Measurements from ENCODE around the gene CHRM4. TPM values are rescaled to one million over a fixed set of nuclear protein-coding genes. Genes with fewer than 3 reads are reported as not detected.

Gene CHRM4
- polyA plus RNA-seq (2013): 0.59 TPM

DNA sequence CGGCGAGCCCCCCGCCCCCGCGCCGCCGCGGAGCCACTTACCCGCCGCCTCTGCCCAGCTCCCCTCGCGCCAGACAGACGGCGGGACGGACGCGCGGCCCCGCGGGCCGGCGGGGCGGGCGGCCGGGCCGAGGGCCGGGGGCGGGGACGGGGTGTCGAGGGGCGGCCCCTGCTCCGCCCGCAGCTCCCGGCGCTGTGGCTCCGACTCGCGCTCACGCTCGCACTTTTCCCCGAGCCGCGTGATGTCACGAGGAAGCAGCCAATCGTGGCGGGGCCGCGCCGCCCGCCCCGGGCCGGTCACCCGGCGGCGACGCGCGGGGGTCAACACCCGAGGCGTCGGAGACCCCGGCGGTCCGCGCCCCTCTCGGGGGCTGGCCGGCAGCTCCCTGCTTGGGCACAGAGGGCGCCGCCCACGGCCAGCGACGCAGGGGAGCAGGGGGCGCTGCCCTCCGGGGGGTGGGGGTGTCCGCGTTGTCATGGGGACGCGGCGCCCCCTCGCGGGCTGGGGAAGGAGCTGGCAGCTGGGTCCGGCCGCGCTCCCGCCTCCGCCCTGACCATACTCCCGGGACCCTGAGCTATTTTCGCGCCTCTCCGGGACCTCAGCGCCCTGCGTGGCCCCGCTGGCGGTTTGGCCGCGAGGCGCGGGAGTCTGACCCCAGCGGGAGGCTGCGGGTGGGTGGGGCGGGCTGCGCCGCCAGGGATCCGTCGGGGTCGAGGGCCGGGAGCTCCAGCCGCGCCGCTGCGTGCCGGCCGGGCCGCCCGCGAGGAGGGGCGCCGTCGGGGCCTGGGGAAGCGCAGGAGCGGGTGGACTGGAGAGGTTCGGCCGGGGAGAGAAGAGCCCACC is at the start of gene CHRM4:
Gene CHRM4, minus strand, starts transcription at position 199 of the 843 bp plus-strand sequence. CDS start 5,219 bp downstream, outside the sequence.
- Histone ChIP-seq H3K4me3 (ENCODE audit: control insufficient read depth in 1 of 7, extremely low read depth in 1 of 7, insufficient read depth in 4 of 7, low read depth in 2 of 7, low read length in 6 of 7) (peak within 1 kb of the TSS; percentile 26 to 64 (median 57)), H3K9me3 (ENCODE audit: control extremely low read depth in 1 of 5, control insufficient read depth in 4 of 5, insufficient read depth in 2 of 5, low read depth in 1 of 5, low read length in 4 of 5) (no peaks in the 10 kb centered on the region), H3K27me3 (replicated peaks in 2 of 5; ENCODE audit: control insufficient read depth in 4 of 5, insufficient read depth in 5 of 5, low read length in 4 of 5) (peaks cover 0 to 62% (median 23%) of the 10 kb centered on the region in 5 experiments), H3K36me3 (ENCODE audit: control insufficient read depth in 4 of 4, insufficient read depth in 4 of 4, low read length in 3 of 4) (peaks cover 0 to 10% (median 6%) of the 10 kb centered on the region in 4 experiments), H3K27ac (ENCODE audit: insufficient read depth in 1 of 2, low read depth in 1 of 2, low read length in 2 of 2, poor library complexity in 1 of 2, severe bottlenecking in 2 of 2) (no peak within 1 kb of the TSS), H3K4me1 (ENCODE audit: control extremely low read depth in 1 of 4, control insufficient read depth in 4 of 4, insufficient read depth in 4 of 4, low read length in 3 of 4) (peaks cover 0 to 61% (median 55%) of the 10 kb centered on the region in 4 experiments)
- ChIA-PET CTCF (interaction anchor here (1.2 to 9.3 kb wide), 3 partner anchors 11 to 40 kb away, joined by 4 to 52 read pairs (median 5); no protein-coding TSS in a partner anchor), POLR2A (no interaction called here)
- WGBS (ENCODE audit: insufficient coverage): under 1% methylated on average over 84 of the region's 123 CpGs
- peak in 1 of 3 donors; percentile 31 for DNase-seq

DNA sequence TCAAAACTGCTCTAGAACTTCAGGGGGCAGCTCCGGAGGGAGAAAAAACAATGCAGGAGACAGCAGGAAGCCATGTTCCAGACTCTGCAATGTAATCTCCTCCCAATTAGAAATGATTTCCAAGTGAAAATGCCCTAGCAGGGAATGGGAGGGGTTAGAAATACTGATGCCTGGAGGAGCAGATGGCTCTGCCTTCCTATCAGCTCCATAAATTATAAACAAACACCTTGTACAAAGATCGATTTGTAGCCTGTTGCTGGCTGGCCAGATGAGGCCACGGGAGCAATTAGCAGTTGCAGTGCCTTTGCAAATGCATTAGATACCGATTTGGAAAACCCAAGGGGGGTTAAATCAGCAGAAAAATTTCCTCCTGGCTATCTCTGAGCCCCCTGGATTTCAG is 46.6 kb upstream of the CHRM4 start:
- POLR2A ChIA-PET: no interaction called here
- Histone ChIP-seq H3K27ac (ENCODE audit: insufficient read depth in 1 of 2, low read depth in 1 of 2, low read length in 2 of 2, poor library complexity in 1 of 2, severe bottlenecking in 2 of 2) (no peak overlapping the region), H3K36me3 (ENCODE audit: control insufficient read depth in 4 of 4, insufficient read depth in 4 of 4, low read length in 3 of 4) (peaks cover 5 to 33% (median 23%) of the 10 kb centered on the region in 4 experiments), H3K27me3 (replicated peaks in 2 of 5; ENCODE audit: control insufficient read depth in 4 of 5, insufficient read depth in 5 of 5, low read length in 4 of 5) (no peaks in the 10 kb centered on the region), H3K4me1 (ENCODE audit: control extremely low read depth in 1 of 4, control insufficient read depth in 4 of 4, insufficient read depth in 4 of 4, low read length in 3 of 4) (no peaks in the 10 kb centered on the region), H3K4me3 (ENCODE audit: control insufficient read depth in 1 of 7, extremely low read depth in 1 of 7, insufficient read depth in 4 of 7, low read depth in 2 of 7, low read length in 6 of 7) (no peak overlapping the region), H3K9me3 (ENCODE audit: control extremely low read depth in 1 of 5, control insufficient read depth in 4 of 5, insufficient read depth in 2 of 5, low read depth in 1 of 5, low read length in 4 of 5) (no peaks in the 10 kb centered on the region)
- 90% methylated on average over 4 of the region's 4 CpGs for WGBS (ENCODE audit: insufficient coverage)
- CTCF ChIA-PET: interaction anchor here (1.1 to 1.7 kb wide), 3 partner anchors 16 to 91 kb away, joined by 3 to 4 read pairs (median 4); no protein-coding TSS in a partner anchor
- no peak for DNase-seq

DNA sequence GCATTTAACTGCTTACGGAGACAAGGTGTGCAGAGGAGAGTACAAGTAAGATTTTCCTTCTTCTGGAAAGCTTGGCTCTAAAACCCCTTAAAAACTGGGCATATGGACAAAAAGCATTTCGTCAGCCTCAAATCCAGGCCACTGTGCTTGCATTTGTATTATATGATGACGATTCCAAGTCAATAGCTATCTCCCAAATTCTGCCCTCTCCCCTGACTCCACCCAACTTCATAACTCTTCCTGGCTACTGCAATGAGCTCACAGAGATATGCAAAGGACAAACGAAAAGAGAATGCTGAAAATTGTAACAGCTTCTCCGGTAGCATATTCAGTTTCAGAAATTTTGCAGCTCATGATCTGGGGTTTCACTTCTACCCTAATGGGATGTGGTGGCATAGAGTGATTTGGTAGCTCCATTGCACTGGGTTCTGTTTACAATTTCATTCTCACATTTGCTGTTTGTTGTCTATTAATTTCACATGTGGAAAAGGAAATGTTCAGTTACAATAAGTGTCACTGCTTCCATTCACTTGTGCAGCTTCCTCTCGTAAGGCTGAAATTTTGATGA is 45.6 kb upstream of the CHRM4 start:
- H3K27ac ChIP-seq (ENCODE audit: insufficient read depth in 1 of 2, low read depth in 1 of 2, low read length in 2 of 2, poor library complexity in 1 of 2, severe bottlenecking in 2 of 2): no peak overlapping the region
- no peaks in the 10 kb centered on the region for H3K9me3 ChIP-seq (ENCODE audit: control extremely low read depth in 1 of 5, control insufficient read depth in 4 of 5, insufficient read depth in 2 of 5, low read depth in 1 of 5, low read length in 4 of 5)
- DNase-seq: no peak
- peaks cover 4 to 33% (median 25%) of the 10 kb centered on the region in 4 experiments for H3K36me3 ChIP-seq (ENCODE audit: control insufficient read depth in 4 of 4, insufficient read depth in 4 of 4, low read length in 3 of 4)
- 95% methylated on average over 4 of the region's 6 CpGs for WGBS (ENCODE audit: insufficient coverage)
- no peaks in the 10 kb centered on the region for H3K27me3 ChIP-seq (replicated peaks in 2 of 5; ENCODE audit: control insufficient read depth in 4 of 5, insufficient read depth in 5 of 5, low read length in 4 of 5)
- ChIA-PET POLR2A (no interaction called here), CTCF (interaction anchor here (0.7 to 2.6 kb wide), 3 partner anchors 14 to 52 kb away, joined by 3 to 9 read pairs (median 4); no protein-coding TSS in a partner anchor)
- no peak overlapping the region for H3K4me3 ChIP-seq (ENCODE audit: control insufficient read depth in 1 of 7, extremely low read depth in 1 of 7, insufficient read depth in 4 of 7, low read depth in 2 of 7, low read length in 6 of 7)
- no peaks in the 10 kb centered on the region for H3K4me1 ChIP-seq (ENCODE audit: control extremely low read depth in 1 of 4, control insufficient read depth in 4 of 4, insufficient read depth in 4 of 4, low read length in 3 of 4)

DNA sequence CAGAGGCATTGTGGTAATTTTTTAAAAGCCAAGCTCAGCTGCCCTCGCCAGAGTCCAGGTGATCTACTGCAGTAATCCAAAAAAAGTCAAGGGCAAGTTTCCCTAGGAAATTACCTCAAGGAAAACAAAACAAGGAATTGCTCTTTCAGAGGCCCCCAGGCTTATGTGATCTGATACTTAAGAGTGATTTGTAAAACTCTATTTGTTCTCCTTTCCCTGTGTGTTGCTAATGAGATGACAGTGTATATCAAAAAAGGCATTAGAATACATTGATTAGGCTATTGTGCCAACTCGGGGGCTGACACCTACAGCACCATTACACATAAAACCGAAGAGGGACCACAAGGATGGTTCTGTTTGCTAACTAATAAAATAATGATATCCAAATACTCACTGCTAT is 44.5 kb upstream of the CHRM4 start:
- H3K27ac ChIP-seq (ENCODE audit: insufficient read depth in 1 of 2, low read depth in 1 of 2, low read length in 2 of 2, poor library complexity in 1 of 2, severe bottlenecking in 2 of 2): no peak overlapping the region
- DNase-seq: no peak
- H3K9me3 ChIP-seq (ENCODE audit: control extremely low read depth in 1 of 5, control insufficient read depth in 4 of 5, insufficient read depth in 2 of 5, low read depth in 1 of 5, low read length in 4 of 5): no peaks in the 10 kb centered on the region
- 100% methylated on average over 1 of the region's 3 CpGs for WGBS (ENCODE audit: insufficient coverage)
- H3K36me3 ChIP-seq (ENCODE audit: control insufficient read depth in 4 of 4, insufficient read depth in 4 of 4, low read length in 3 of 4): peaks cover 4 to 36% (median 25%) of the 10 kb centered on the region in 4 experiments
- ChIA-PET CTCF (interaction anchor here (2.6 kb wide), 1 partner anchor 15 kb away, joined by 9 read pairs; no protein-coding TSS in a partner anchor), POLR2A (no interaction called here)
- H3K4me1 ChIP-seq (ENCODE audit: control extremely low read depth in 1 of 4, control insufficient read depth in 4 of 4, insufficient read depth in 4 of 4, low read length in 3 of 4): no peaks in the 10 kb centered on the region
- H3K4me3 ChIP-seq (ENCODE audit: control insufficient read depth in 1 of 7, extremely low read depth in 1 of 7, insufficient read depth in 4 of 7, low read depth in 2 of 7, low read length in 6 of 7): no peak overlapping the region
- no peaks in the 10 kb centered on the region for H3K27me3 ChIP-seq (replicated peaks in 2 of 5; ENCODE audit: control insufficient read depth in 4 of 5, insufficient read depth in 5 of 5, low read length in 4 of 5)

DNA sequence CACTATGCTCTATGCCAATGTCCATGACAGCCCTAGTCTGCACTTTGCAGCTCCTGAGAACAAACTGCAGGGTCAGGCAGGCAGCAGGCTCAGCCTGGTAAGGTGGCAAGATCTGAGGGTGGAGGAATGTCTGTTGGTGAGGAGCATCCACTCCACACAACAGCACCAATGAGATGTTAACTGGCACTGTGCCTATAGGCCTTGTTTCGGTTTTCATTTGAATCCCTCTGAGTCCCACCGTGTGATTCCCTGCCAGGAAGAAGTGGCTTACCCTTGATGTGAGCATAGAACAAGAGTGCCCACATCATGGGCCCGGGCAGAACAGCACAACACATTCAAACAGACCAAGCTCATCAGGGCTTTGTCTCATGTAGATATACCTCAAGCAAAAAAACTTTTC is 44.1 kb upstream of the CHRM4 start:
- ChIA-PET CTCF (interaction anchor here (1.1 to 2.6 kb wide), 3 partner anchors 16 to 94 kb away, joined by 3 to 9 read pairs (median 3); no protein-coding TSS in a partner anchor), POLR2A (no interaction called here)
- no peak overlapping the region for H3K4me3 ChIP-seq (ENCODE audit: control insufficient read depth in 1 of 7, extremely low read depth in 1 of 7, insufficient read depth in 4 of 7, low read depth in 2 of 7, low read length in 6 of 7)
- WGBS (ENCODE audit: insufficient coverage): 92% methylated on average over 3 of the region's 3 CpGs
- peaks cover 4 to 37% (median 30%) of the 10 kb centered on the region in 4 experiments for H3K36me3 ChIP-seq (ENCODE audit: control insufficient read depth in 4 of 4, insufficient read depth in 4 of 4, low read length in 3 of 4)
- H3K4me1 ChIP-seq (ENCODE audit: control extremely low read depth in 1 of 4, control insufficient read depth in 4 of 4, insufficient read depth in 4 of 4, low read length in 3 of 4): no peaks in the 10 kb centered on the region
- H3K27me3 ChIP-seq (replicated peaks in 2 of 5; ENCODE audit: control insufficient read depth in 4 of 5, insufficient read depth in 5 of 5, low read length in 4 of 5): no peaks in the 10 kb centered on the region
- no peak for DNase-seq
- H3K27ac ChIP-seq (ENCODE audit: insufficient read depth in 1 of 2, low read depth in 1 of 2, low read length in 2 of 2, poor library complexity in 1 of 2, severe bottlenecking in 2 of 2): no peak overlapping the region
- no peaks in the 10 kb centered on the region for H3K9me3 ChIP-seq (ENCODE audit: control extremely low read depth in 1 of 5, control insufficient read depth in 4 of 5, insufficient read depth in 2 of 5, low read depth in 1 of 5, low read length in 4 of 5)

DNA sequence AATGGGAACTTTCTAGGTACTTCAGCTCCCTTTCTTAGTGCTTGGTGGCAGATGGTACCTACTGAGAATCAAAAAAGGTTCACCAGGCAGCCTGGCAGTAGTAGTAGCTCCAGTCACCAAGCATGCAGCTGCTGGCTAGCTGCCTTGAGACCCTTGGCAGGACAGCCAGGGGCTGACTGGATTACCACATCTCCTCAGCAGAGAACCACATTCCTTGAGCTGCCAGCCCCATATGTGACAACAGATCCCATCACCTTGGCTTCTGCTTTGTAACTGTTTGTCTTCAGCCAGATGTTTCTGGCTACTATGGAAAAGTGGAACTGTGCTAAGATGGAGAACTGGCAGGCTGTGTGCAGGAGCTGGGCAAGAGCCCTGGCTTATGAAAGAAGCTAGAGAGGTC is 39.6 kb upstream of the CHRM4 start:
- Histone ChIP-seq H3K36me3 (ENCODE audit: control insufficient read depth in 4 of 4, insufficient read depth in 4 of 4, low read length in 3 of 4) (peaks cover 2 to 48% (median 36%) of the 10 kb centered on the region in 4 experiments), H3K27me3 (replicated peaks in 2 of 5; ENCODE audit: control insufficient read depth in 4 of 5, insufficient read depth in 5 of 5, low read length in 4 of 5) (no peaks in the 10 kb centered on the region), H3K4me1 (ENCODE audit: control extremely low read depth in 1 of 4, control insufficient read depth in 4 of 4, insufficient read depth in 4 of 4, low read length in 3 of 4) (no peaks in the 10 kb centered on the region), H3K27ac (ENCODE audit: insufficient read depth in 1 of 2, low read depth in 1 of 2, low read length in 2 of 2, poor library complexity in 1 of 2, severe bottlenecking in 2 of 2) (no peak overlapping the region), H3K4me3 (ENCODE audit: control insufficient read depth in 1 of 7, extremely low read depth in 1 of 7, insufficient read depth in 4 of 7, low read depth in 2 of 7, low read length in 6 of 7) (no peak overlapping the region), H3K9me3 (ENCODE audit: control extremely low read depth in 1 of 5, control insufficient read depth in 4 of 5, insufficient read depth in 2 of 5, low read depth in 1 of 5, low read length in 4 of 5) (no peaks in the 10 kb centered on the region)
- no peak for DNase-seq
- CTCF ChIA-PET: interaction anchor here (0.7 to 1.6 kb wide), 5 partner anchors 15 to 109 kb away, joined by 3 to 4 read pairs (median 3); no protein-coding TSS in a partner anchor
- POLR2A ChIA-PET: interaction anchor here (0.6 to 0.7 kb wide), 2 partner anchors 36 to 187 kb away, joined by 3 read pairs; no protein-coding TSS in a partner anchor

DNA sequence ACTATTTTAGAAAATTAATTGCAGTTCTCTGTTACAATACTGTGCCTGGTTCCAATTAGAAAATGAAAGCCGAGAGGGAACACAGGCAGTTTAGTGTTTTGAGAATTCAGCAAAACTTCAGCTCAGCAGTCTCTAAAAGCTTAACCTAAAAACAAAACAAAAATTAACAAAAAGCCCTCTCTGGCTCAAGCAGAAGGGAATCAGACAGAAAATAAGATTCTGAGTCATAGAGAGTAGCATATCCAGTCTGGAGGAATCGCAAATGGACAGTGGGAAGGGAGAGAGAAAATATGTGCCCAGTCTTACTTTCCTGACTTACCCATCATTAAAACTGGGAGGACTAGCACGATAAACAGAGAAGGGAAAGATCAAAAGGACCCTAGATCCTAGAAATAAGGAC is 38.1 kb upstream of the CHRM4 start:
- CTCF ChIA-PET: no interaction called here

More for the DNA sequence above, 38.1 kb upstream of the CHRM4 start:
- 100% methylated on average over 1 of the region's 3 CpGs for WGBS (ENCODE audit: insufficient coverage)
- Histone ChIP-seq H3K4me3 (ENCODE audit: control insufficient read depth in 1 of 7, extremely low read depth in 1 of 7, insufficient read depth in 4 of 7, low read depth in 2 of 7, low read length in 6 of 7) (no peak overlapping the region), H3K27ac (ENCODE audit: insufficient read depth in 1 of 2, low read depth in 1 of 2, low read length in 2 of 2, poor library complexity in 1 of 2, severe bottlenecking in 2 of 2) (no peak overlapping the region), H3K27me3 (replicated peaks in 2 of 5; ENCODE audit: control insufficient read depth in 4 of 5, insufficient read depth in 5 of 5, low read length in 4 of 5) (no peaks in the 10 kb centered on the region), H3K4me1 (ENCODE audit: control extremely low read depth in 1 of 4, control insufficient read depth in 4 of 4, insufficient read depth in 4 of 4, low read length in 3 of 4) (no peaks in the 10 kb centered on the region), H3K36me3 (ENCODE audit: control insufficient read depth in 4 of 4, insufficient read depth in 4 of 4, low read length in 3 of 4) (peaks cover 2 to 46% (median 34%) of the 10 kb centered on the region in 4 experiments), H3K9me3 (ENCODE audit: control extremely low read depth in 1 of 5, control insufficient read depth in 4 of 5, insufficient read depth in 2 of 5, low read depth in 1 of 5, low read length in 4 of 5) (no peaks in the 10 kb centered on the region)
- DNase-seq: no peak
- POLR2A ChIA-PET: no interaction called here
